OCI-M2 (cell line): ENCODE results near the gene PHRF1.
"Not testable (repeated sequence)": the region's sequence is repeated elsewhere in the genome, so short reads cannot be mapped to it uniquely, and the experiment has no call there.

Experiments
- DNase-seq: peaks from one replicate; lab custom pipeline; 2025; ENCODE audit not compliant: unreplicated experiment; lab: John Stamatoyannopoulos, UW

Gene PHRF1

DNA sequence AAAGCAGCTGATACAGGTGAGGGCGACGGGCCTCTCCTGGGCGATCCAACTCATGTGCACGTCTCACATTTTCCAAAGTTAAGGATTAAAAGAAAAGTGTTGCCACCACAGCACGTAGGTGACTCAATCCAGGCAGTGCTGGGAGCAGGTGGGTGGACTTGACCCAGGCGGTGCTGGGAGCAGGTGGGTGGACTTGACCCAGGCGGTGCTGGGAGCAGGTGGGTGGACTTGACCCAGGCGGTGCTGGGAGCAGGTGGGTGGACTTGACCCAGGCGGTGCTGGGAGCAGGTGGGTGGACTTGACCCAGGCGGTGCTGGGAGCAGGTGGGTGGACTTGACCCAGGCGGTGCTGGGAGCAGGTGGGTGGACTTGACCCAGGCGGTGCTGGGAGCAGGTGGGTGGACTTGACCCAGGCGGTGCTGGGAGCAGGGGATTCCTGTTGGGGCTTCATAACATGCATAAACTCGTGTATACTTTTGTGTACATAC, 71.4 kb downstream of the PHRF1 start:
- not testable (repeated sequence) for DNase-seq

DNA sequence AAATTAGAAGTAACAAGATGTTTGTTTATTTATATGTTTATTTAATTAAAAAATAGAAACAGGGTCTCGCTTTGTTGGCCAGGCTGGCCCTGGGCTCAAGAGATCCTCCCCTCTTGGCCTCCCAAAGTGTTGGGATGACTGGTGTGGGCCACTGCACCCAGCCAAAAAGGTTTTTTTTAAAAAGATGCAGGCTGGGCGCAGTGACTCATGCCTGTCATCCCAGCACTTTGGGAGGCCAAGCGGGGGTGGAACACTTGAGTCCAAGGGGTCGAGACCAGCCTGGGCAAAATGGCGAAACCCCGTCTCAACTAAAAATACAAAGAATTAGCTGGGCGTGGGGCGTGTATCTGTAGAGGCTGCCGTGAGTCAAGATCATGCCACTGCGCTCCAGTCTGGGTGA, 74.2 kb downstream of the PHRF1 start:
- DNase-seq: no peak

DNA sequence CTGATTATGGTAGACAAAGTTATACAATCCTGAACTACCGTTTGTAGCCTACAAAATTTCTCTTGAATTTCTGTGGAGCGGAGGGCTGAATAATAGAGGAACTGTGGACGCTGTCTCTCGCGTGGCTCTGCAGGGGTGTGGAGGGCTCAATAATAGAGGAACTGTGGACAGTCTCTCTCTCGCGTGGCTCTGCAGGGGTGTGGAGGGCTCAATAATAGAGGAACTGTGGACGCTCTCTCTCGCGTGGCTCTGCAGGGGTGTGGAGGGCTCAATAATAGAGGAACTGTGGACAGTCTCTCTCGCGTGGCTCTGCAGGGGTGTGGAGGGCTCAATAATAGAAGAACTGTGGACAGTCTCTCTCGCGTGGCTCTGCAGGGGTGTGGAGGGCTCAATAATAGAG, 76.9 kb downstream of the PHRF1 start:
- not testable (repeated sequence) for DNase-seq

DNA sequence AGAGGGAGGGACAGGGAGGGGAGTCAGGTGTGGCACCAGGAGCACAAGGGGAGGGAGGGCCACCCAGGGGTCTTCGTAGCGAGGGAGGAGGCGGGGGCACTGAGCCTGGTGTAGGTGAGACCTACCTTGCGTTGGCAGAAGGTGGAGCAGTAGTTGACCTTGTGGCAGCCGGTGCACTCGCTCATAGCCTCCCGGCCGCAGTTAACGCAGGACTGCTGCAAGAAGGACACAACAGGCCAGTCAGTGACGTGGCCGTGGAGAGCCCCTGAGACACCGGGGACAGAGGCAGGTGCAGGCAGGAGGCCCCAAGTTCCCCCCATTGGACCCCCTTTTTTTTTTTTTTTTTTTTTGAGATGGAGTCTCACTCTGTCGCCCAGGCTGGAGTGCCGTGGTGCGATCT, 77.6 kb downstream of the PHRF1 start:
- DNase-seq: no peak

DNA sequence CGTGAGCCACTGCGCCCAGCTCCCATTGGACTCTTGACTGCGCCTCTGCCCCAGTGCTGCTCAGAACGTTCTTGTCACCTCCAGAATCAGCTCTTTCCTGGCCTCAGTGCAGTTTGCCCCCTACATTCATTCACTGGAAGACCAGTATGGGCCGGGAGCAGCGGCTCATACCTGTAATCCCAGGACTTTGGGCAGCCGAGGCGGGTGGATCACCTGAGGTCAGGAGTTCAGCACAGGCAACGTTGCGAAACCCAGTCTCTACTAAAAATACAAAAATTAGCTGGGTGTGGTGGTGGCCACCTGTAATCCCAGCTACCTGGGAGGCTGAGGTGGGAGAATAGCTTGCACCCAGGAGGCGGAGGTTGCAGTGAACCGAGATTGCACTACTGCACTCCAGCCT, 78.2 kb downstream of the PHRF1 start:
- DNase-seq: not testable (repeated sequence)

DNA sequence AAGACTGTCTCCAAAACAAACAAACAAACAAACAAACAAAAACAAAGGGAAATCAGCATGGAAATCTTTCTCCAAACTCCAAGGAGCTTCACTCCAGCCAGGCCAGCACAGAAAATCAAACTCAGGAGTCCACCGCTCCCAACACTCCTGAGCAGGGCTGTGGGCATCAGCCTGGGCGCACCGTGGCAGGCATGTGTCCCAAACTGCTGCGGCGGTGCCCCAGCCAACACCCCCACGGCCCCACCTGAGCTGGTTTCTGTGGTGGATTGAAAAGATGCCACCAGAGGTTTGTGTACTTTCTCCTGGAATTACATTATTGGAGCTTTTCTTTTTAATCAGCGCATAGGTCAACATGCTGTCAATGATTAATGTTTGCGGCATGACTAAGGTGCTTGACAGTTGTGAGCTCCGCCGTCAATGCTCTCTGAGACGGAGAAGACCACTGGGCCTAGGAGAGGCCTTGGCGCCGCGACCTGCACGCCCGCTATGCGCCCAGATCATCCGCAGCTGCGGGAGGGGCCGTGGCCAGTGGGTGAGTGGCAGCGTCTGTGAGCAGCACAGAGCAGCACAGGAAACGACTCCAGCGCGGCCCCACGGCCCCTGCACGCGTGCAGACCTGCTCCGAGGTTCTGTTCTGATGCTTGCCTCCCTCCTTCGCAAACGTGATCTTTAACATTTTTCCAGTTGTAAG, 78.9 kb downstream of the PHRF1 start:
- no peak for DNase-seq

DNA sequence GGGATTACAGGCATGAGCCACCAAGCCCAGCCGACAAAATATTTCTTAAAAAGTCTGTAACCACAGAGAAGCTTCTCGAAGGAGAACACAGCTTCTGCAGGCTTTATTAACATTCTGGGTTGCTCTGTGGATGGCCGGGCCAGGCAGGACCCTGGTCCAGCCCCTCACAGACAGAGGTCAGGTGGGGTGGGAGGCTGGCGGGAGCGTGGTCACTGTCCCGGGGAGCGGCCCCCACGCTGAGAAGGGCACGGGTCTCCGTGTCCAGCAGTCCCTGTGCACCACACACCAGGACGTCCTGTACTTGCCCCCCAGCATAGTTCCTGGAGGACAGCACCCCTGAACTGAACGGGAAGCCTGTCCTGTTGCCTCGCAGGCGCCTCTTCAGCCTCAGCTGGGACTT, 80.2 kb downstream of the PHRF1 start:
- DNase-seq: no peak

DNA sequence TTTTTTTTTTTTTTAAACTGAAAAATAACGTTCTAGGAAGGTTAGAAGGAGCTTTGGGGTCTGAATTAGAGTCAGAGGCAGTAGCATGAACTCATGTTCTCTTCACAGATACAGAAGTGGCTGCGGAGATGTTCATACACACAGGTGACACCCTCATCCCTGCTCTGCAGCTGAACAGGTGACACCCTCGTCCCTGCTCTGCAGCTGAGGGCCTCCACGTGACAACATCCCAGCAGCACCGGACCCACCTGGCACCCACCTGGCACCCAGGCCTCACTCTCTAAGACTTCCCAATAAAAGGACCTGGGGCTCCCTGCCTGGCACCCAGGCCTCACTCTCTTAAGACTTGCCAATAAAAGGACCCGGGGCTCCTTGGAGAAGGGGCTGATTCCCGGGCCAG, 80.6 kb downstream of the PHRF1 start:
- no peak for DNase-seq

DNA sequence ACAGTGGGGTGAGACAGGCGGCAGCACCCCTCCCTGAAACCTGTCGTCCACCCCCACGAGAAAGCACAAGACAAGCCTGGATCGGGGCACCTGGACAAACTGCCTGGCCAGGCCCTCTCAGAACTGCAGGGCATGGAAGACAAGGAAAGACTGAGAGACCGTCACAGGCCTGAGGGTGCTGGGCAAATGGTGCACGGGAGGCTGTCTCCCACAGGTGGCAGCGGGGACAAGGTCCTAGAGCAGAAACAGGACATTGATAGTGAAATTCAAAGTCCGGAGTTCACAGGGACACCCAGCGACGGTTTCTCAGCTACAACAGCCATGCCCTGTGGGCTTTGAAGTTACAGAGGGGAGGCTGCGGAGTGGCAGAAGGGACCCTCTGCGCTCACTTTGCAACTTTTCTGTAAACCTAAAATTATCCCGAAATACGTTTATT, 81.4 kb downstream of the PHRF1 start:
- DNase-seq: no peak

DNA sequence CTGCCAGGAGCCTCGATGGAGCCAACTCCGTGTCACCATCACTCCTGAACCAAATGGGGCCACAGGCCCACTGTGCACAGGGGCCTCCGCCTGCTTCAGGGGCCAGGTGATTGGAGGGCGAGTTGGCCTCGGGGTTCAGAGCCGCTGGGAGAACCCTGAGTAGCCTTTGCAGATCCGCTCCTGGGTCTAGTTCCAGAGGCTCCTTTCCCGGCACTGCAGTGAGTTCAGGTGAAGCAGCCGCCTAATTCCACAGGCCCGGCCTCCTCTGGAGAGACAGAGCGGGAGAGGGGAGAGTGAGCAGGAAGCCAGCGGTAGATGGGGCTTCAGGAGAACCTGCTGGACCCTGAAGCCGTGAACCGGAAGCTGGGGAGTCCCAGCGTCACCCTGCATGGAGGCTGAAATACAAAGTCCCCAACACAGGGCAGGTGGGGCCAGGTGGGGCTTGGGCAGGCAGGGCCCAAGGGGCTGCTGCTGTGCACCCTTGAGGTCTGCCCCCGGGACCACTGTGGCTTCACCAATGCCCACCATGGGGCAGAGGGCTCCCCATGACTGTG, 83.3 kb downstream of the PHRF1 start:
- no peak for DNase-seq

DNA sequence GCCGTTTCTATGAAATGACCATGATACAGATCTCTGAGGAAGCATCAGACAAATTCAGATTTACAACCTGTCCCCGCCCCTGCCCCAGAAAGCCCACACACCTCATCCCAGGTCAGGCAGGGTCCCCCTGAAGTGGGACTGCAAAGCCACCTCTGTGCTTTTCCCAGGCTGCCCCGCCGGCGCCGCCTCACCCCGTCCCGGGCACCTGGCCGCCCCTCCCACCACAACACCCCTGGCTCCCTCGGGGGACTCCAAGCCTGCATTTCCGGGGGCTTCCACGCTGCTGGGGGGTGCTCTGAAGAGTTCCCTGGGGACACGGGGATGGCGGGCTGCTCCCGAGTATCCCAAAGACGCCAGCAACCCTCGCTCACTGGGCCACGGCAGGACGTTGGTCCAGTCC, 84.0 kb downstream of the PHRF1 start:
- DNase-seq: no peak

DNA sequence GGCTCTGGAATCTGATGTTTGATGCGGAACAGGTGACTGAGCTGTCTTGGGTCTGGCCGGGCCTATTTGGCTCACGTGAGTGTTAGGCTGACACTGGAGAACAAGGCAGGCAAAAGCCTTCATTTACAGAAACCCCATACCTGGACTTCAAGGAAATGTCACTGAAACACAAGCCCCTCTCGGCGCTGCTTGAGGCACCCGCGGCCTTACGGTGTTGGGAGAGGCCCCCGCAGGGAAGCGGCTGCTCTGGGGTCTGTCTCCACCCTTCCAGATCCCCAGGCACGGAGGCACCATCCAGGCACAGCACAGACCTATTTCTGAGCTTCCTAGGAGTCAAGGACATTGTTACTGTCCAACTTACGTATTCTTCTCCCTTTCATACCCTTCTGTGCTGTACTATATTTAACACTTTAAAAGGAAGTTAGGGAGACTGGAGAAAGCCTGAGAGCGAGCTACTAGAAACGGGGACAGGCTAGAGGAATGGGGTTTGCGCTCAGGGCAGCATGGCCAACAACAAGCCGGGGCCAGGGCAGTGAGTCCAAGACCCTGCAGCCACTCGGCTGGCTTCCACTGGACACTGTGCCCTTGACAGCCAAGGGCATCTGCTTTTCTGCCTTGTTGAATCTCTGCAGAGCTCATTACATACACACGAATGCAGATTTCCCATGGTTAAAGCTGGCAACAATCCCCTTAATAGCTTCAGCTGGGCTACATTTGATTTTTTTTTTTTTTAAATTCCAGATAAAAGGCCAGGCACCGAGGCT, 84.6 kb downstream of the PHRF1 start:
- no peak for DNase-seq
